HG03565 (cell line): ENCODE measurements around the gene SRMS.
A peak's percentile ranks its signal among the peaks of the same experiment; 100 is the strongest.

ENCODE experiments used
- ATAC-seq: cut with Tn5 transposase; IDR thresholded peaks from one replicate; pipeline ENCODE4 v1.9.1; 2021; ENCODE audit warnings: mild to moderate bottlenecking, moderate library complexity; ENCODE audit not compliant: unreplicated experiment

SRMS gene

DNA sequence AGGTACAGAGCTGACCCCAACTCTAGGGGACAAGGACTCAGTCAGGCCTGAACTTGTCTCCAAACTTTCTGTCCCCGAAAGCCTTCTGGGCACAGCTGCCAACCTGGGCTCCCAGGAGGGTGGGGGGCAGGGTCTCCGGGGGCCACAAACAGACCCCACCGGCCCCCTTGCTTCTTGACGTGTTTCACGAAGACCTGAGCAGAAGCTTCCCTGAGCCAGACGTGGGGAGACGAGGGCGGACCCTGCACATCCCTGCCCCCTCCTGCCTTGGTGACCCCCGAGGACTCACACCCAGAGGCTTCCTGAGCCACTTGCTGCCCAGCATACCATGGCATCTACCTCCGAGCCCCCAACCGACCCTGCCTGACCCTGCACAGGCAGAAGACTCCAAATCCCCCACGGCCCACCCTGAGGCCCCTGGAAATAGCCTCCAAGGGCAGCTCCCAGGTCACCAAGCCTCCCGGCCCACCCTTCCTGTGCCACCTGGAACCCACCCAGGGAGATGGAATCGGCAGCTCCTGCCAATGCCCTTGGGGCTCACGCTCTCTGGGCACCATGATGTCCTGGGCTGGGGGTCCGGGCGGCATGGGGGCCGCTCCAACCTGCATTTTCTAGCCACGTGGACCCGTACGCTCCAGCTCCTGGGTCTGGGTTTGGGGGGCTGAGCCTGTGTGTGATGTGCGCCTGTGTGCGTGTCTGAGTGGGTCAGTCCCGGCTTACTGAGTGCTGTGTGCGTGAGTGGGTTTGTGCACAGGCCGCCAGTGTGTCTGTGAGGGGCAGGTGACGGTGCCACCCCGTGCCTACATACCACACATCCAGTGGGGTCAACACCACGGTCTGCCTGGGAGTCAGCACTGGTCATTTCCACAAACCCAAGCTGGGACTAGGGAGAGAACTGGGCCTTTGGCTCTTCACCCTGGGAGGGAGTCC is 7.8 kb downstream of the SRMS start:
- ATAC-seq: no peak

- ATAC-seq: no peak
Measured at GRCh38 chr20:63539092-63539430, 8.5 kb downstream of the SRMS start.

DNA sequence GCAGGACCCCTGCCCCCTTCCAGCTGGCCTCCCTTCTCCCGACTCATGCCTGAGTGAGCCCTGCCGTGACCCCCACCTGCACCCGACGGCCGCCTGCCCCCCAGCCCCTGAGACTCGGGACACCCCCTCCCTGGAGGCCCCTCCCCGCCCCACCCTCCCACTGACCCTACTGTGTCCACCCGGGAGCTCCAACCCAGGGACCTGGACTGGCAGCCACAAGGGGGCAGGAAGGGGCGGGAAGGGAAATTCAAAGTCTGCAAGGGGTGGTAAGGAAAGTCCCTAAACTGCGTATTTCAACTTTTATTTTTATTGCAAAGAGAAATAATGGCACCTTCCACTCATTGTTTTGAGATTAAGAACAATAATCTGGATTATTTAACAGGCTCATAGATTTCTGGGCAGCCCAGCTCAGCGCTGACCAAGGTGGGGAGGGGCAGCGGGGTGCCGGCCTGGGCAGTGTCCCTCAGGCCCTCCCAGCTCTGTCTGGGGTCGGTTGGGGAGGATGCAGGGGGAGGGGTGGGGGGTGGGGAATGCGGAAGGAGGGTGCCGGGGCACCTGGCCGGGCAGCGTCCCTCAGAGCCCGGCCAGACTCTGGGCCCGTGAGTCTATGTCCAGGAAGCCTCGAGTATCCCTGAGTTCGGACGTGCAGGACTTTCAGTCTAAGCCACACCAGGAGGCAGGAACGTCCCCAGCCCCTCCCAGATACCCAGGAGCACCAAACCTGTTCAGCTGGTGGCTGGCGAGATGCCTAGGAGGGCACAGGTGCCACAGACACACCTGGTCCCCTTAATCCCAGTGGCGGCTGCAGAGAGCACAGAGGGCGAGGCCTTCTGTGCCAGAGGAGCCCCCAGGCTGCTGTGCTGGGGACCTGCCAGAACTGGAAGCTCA is 9.1 kb downstream of the SRMS start:
- no peak for ATAC-seq

DNA sequence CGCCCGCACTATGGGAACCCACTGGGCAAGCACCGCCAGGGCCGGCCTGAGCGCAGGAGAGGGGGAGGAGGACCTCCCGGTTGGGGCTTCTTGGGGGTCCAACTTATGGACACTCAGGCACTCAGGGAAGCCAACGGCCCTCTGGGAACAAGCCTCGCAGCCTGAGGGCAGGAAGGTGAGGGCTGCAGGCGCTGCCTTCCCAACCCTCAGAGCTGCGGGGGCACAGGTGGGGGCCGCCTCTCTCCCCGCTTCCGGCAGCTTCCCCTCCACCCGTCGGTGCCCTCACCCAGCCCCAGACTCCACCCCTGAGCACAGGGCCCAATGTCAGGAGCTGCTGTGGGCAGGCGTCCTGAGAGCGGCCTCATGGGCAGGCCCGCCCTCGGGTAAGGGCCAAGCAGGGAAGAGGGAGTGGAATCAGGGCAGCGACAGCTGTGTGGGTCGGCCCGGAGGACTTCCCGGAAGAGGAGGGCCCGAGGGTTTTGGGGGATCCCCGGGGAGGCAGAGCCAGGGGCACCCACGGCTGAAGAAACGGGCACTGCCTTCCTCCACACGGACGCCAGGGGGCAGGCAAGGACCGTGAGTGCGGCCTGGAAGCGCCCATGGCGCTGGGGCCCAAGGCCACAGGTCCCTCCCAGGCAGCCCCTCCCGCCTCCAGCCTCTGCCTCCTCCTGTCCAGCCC is 9.9 kb downstream of the SRMS start:
- peak; percentile 72 for ATAC-seq

- no peak for ATAC-seq
Measured at GRCh38 chr20:63536997-63537524, 10.5 kb downstream of the SRMS start, which contains the start of gene PTK6. Gene PTK6 (minus strand): TSS chr20:63537376. CDS start chr20:63537314, 62 bp downstream.

DNA sequence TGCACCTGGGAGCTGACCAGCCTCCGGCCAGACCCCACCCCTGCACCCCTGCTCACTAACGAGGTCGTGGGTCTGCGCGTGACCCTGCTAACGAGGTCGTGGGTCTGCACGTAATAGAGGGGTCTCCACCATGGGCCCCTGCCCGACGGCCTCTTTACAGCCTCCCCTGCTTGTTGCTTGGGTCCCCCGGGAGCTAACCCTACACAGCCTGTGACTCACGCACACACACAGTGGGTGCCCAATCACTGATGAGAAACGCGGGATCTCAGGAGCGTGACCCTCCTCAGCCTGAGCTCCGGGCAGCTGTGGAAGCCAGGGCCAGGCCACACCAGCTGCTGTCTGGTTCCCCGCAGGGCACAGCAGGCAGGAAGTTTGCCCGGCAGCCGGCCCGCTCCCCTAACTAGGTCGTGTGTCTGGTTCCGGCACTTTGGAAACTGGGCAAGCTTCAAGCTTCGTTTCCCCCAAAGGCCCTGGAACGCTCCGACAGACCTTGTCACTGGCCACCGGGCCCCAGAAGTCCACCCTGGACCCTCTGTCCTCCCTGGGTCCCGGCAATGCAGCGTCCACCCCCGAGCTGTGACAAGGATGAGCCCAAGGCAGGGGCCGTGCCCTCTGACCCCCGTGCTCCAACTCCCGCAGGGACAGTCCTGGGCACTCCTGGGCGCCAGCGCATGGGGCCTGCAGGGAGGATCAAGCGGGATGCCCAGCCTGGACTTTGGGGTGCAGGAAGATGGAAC is 11.1 kb downstream of the SRMS start:
- no peak for ATAC-seq

DNA sequence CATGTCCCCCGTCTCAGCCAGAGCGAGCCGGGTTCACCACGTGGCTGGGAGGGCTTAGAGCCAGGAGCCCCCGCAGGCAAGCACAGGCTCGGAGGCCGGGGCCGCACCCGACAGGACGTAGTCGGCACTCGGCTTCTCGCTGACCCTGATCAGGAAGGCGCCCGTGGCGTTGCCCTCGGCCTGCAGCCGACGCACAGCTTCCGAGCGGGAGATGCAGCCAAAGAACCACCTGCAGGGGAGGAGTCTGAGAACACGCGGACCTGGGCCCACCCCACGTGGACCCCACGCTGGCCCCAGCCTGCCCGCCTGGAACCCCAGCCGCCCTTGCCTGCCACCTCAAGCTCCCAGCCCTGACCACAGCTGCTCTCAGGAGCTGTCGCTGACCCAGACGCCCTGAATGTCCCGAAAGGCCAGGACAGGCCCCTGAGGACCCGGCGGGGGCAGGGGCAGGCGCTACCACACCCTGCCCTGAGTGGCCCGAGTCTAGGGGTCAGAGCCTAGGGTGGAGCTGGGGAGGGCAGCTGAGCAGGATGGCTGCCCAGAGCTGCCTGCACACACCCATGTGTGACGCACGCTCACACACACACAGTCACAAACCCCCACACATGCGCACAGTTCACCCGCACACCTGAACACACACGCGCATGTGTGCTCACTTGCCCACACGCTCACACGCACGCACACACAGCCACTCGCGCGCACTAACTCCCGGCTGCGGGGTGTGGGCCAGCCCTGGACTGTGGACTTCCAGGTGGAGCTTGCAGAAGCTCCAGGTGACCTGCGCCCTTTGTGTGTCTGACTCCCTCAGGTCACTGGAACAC is 12.5 kb downstream of the SRMS start:
- ATAC-seq: no peak

DNA sequence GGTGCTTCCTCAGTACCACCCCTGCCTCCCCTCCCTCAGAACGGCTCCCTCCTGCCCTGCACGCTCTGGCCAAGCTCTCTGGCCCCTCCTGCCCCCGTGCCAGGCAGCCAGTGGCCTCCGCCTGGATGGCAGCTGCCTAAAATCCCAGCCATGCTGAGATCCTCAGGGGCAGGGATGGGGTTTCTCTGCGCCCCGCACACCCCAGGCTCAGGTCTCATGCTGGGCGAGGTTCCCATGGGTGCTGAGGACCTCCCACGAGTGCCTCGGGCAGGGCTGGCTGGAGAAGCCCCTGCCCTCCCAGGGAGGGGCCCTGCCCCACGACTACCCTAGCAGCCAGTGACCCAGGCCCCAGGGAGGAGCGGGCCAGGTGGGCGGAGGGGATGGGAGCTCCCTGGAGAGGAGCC is 13.1 kb downstream of the SRMS start:
- no peak for ATAC-seq

- ATAC-seq: no peak
Measured at GRCh38 chr20:63533871-63534393, 13.6 kb downstream of the SRMS start.

DNA sequence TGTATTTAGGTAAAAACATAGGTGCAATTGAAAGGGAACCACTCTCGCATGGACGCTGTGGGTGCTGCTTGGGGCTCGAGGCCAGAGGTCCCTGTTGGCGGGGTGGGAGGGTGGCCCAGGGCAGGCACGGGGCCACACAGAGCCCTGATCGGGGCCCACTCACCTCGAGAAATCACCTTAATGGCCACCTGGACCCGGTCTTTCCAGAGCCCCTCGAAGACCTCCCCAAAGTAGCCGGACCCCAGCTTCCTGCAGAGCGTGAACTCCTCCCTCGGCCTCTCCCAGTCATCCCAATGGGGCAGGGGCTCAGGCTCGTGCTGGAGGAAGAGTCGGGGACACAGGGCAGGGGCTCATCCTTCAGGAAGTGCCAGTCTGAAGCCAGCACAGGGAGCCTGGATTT is 14.2 kb downstream of the SRMS start:
- ATAC-seq: no peak

GRCh38 chr20:63532449-63532971 is 15.0 kb downstream of the SRMS start:
- no peak for ATAC-seq

DNA sequence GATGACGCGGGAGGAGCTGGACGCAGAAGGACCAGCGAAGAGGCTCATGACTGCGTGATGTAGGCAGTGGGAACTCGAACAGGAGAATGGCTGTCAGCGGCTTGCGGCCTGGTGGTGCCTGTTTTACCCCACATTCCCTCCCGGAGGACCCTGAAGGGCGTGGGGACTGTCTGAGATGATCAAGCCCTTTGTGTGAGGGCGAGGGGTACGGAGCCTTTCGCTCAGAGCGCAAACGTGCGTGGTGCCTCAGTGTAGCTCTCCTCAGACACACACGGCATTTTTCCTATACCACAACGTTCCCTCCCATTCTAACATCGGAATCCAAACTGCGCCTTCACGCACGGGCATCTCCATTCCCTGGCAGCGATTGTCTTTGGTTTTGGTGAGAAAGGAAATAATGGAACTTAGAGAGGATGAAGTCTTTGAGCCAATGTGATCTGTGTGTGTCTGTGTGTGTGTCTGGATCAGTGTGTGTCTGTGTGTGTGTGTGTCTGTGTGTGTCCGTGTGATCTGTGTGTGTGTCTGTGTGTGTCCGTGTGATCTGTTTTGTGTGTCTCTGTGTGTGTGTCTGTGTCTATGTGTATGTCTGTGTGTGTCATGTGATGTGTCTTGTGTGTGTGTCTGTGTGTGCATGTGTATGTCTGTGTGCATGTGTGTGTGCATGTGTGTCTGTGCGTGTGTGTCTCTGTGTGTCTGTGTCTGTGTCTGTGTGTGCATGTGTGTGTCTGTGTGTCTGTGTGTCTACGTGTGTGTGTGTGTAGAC is 15.7 kb downstream of the SRMS start:
- no peak for ATAC-seq

DNA sequence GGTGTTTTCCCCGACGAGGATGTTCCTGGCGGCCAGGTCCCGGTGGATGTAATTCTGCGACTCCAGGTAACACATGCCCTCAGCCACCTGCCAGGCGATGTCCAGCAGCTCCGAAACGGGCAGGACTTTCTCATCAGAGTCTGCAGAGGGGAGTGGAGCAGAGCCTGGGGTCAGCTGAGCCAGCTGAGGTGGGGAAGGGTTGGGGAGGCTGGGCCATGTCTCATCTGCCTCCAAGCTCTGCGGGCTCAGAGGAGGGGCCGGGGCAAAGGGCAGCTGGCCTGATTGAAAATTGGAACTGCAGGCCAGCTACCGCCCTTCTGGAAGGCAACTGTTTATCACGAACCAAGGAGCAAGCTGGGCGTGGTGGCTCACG is 16.8 kb downstream of the SRMS start:
- ATAC-seq: no peak

DNA sequence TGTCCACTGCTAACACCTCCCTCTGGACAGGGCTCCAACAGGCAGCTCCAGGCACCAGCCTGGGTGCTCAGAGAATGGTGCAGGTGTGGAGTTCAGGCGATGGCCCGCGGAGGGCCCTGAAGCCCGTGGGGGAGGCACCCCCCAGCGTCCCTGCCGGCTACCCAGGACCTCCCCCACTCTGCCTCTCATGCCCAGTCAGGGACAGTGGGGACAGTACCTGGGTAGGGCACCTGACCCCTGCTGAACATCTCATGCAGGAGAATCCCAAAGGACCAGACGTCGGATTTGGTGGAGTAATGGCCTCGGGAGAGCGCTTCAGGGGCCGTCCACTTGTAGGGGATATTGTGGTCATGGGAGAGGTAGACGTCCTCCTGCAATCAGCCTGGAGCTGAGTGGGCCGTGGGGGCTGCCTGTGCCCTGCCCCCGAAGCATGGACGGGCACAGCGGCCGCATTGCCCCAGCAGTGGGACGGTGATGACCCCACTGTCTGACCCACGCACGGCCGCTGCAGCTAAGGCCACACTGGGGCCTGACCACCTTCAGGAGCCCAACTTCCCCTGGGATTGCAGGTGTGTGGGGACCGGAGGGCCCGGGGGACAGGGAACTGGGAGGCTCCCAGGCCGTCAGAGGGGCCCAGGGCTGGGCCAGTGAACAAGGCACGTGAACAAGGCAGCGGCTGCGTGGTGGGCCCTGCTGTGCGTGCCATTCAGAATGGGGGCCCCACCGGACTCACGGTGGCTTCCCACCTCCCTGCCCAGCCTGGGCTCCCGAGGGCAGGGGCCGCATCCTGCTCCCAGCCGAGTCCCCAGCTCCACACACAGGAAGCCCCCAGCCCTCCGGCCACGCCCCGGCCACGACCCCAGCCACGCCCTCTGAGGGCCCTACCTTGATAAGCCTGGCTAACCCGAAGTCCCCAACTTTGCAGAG is 17.4 kb downstream of the SRMS start:
- ATAC-seq: no peak

GRCh38 chr20:63529180-63529860 is 18.2 kb downstream of the SRMS start:
- no peak for ATAC-seq

DNA sequence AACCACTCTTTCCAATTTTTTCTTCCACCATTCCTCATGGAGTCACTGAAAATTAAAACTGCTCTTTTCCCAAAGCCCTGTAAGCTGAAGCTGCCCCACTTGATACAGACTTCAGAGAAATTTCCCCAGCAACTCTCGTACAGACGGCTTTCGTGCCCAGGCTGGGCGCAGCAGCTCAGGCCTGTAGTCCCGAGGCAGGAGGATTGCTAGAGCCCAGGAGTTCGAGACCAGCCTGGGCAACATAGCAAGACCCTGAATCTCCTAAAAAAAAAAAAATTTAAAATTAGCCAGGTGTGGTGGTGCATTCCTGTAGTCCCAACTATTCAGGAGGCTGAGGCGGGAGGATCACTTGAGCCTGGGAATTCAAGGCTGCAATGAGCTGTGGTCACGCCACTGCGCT is 20.4 kb downstream of the SRMS start:
- no peak for ATAC-seq

GRCh38 chr20:63525971-63526370 is 21.6 kb downstream of the SRMS start:
- ATAC-seq: no peak
